Measurements from ENCODE around the gene CAPZB.
"Not testable (repeated sequence)": the region's sequence is repeated elsewhere in the genome, so short reads cannot be mapped to it uniquely, and the experiment has no call there.

Gene CAPZB

DNA sequence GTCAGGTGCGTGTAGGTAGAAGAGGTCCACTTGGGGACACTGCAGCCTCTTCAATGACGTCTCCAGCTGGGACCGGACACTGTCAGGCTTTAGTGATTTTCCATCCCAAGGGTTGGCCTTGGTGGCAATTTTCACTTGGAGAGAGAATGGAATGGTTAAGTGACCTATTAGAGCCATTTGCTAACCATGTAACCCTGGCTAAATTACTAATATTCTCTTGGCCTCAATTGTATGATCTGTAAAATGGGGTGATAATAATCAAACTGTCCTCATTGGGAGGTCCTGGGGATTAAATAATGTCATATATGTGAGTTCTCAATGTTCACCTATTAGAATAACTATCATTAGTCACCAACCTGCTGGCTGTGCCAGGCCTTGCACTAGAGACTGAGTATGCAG lies 176.8 kb downstream of the CAPZB start:
- peaks cover 12% of the 10 kb centered on the region for H3K36me3 ChIP-seq (ENCODE audit: insufficient read depth, low read length)
- H3K9me3 ChIP-seq (ENCODE audit: control insufficient read depth, insufficient read depth, low read length) = no peaks in the 10 kb centered on the region
- no peaks in the 10 kb centered on the region; the same call in 1 of the 2 replicates for H3K4me1 ChIP-seq (ENCODE audit: insufficient read depth, low read length)
- H3K9ac ChIP-seq (ENCODE audit: low read depth, low read length) = no peak overlapping the region

DNA sequence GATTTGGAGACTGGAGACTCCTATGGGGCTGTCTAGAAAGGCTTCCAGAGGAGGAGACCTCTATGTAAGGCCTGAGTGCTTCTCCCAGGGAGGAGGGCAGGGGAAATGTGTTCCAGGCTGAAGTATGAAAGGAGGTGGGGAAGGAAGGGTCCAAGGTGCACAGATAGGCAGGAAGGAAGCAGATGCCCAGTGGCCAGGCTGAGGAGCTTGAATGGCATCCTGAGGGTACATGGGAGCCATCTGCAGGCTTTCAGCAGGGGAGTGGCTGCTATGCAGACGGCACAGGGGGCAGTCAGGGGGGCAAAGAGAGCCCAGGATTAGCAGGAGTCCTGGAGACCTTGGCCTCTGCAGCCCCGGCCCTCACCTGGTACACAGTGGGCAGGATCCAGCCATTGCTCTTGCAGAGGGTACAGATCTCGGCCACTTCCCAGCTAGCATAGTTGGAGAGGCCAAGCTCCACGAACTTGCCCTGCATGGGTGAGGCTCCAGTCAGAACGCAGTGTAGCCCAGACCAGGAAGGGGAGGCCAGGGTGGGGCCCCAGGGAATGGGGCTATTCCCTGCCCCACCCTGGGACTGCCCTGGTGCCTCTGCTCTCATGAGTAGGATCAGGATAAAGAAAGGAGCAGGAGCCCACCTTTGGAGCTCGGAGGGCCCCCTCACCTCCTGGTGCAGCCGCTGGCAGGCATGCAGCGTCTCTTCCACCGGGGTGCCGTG lies 177.4 kb downstream of the CAPZB start:
- H3K9me3 ChIP-seq (ENCODE audit: control insufficient read depth, insufficient read depth, low read length) = no peaks in the 10 kb centered on the region
- peaks cover 15% of the 10 kb centered on the region for H3K36me3 ChIP-seq (ENCODE audit: insufficient read depth, low read length)
- no peaks in the 10 kb centered on the region; the same call in 1 of the 2 replicates for H3K4me1 ChIP-seq (ENCODE audit: insufficient read depth, low read length)
- no peak overlapping the region for H3K9ac ChIP-seq (ENCODE audit: low read depth, low read length)

- no peak overlapping the region for H3K9ac ChIP-seq (ENCODE audit: low read depth, low read length)
- peaks cover 15% of the 10 kb centered on the region for H3K36me3 ChIP-seq (ENCODE audit: insufficient read depth, low read length)
- no peaks in the 10 kb centered on the region for H3K4me1 ChIP-seq (ENCODE audit: insufficient read depth, low read length)
- no peaks in the 10 kb centered on the region for H3K9me3 ChIP-seq (ENCODE audit: control insufficient read depth, insufficient read depth, low read length)
Measured at GRCh38 chr1:19306941-19307340, 178.4 kb downstream of the CAPZB start.

DNA sequence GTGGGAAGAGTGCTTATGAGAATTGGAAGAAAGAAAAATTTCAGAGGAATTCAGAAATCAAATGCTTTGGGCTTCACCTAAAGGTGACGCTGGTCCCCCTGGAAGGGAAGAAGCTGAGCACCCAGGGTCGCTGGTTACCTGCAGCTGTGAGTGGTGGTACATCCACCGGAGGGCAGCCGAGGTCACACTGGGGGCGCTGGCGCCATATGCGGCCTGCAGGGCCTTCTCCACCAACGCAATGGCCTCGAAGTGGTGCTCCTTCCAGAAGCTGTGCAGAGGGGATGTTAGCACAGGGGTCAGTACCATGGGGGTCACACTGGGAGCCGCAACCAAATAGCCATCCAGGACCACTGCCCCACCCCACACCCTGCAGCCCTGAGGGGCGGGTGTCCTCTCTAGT lies 179.5 kb downstream of the CAPZB start:
- Histone ChIP-seq H3K4me1 (ENCODE audit: insufficient read depth, low read length) (no peaks in the 10 kb centered on the region), H3K9me3 (ENCODE audit: control insufficient read depth, insufficient read depth, low read length) (no peaks in the 10 kb centered on the region), H3K9ac (ENCODE audit: low read depth, low read length) (no peak overlapping the region), H3K36me3 (ENCODE audit: insufficient read depth, low read length) (peaks cover 15% of the 10 kb centered on the region)

- H3K9me3 ChIP-seq (ENCODE audit: control insufficient read depth, insufficient read depth, low read length); H3K9ac ChIP-seq (ENCODE audit: low read depth, low read length); H3K4me1 ChIP-seq (ENCODE audit: insufficient read depth, low read length): not testable (repeated sequence)
- H3K36me3 ChIP-seq (ENCODE audit: insufficient read depth, low read length) = peaks cover 15% of the 10 kb centered on the region
Measured at GRCh38 chr1:19304081-19304480, 181.3 kb downstream of the CAPZB start.

DNA sequence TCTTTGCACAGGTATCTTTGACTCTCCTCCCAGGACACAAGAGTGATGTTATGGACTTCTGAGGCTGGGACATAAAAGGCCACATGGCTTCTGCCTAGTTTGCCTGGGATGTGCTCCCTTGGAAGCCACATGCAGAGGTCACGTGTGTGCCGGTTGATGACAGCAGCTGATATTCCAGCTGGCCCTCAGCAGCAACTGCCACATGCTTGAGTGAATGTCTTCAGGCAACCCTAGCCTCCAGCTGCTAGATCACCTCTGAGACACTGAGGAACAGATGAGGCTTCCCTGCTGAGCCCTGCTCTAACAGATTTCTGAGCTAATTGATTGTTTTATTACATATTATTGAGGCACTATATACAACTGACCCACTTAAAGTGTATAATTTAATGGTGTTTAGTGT lies 185.1 kb downstream of the CAPZB start:
- H3K36me3 ChIP-seq (ENCODE audit: insufficient read depth, low read length) = peaks cover 6% of the 10 kb centered on the region
- no peaks in the 10 kb centered on the region for H3K4me1 ChIP-seq (ENCODE audit: insufficient read depth, low read length)
- H3K9me3 ChIP-seq (ENCODE audit: control insufficient read depth, insufficient read depth, low read length) = peaks cover 6% of the 10 kb centered on the region; the same call in 1 of the 2 replicates
- no peak overlapping the region for H3K9ac ChIP-seq (ENCODE audit: low read depth, low read length)

GRCh38 chr1:19294638-19295037 lies 190.7 kb downstream of the CAPZB start:
- Histone ChIP-seq H3K9me3 (ENCODE audit: control insufficient read depth, insufficient read depth, low read length) (peaks cover 19% of the 10 kb centered on the region), H3K9ac (ENCODE audit: low read depth, low read length) (no peak overlapping the region), H3K36me3 (ENCODE audit: insufficient read depth, low read length) (no peaks in the 10 kb centered on the region), H3K4me1 (ENCODE audit: insufficient read depth, low read length) (no peaks in the 10 kb centered on the region)

- Histone ChIP-seq H3K4me1 (ENCODE audit: insufficient read depth, low read length) (no peaks in the 10 kb centered on the region), H3K9ac (ENCODE audit: low read depth, low read length) (peak overlapping the region; percentile 26; the same call in 1 of the 2 replicates), H3K9me3 (ENCODE audit: control insufficient read depth, insufficient read depth, low read length) (peaks cover 6% of the 10 kb centered on the region; the same call in 1 of the 2 replicates), H3K36me3 (ENCODE audit: insufficient read depth, low read length) (no peaks in the 10 kb centered on the region)
Measured at GRCh38 chr1:19289244-19289643, 196.1 kb downstream of the CAPZB start.

Measured in ES-I3 (cell line).